Fibroblast of skin of left biceps (primary cell): ENCODE measurements around the gene FCHO2.
A peak's percentile ranks its signal among the peaks of the same experiment; 100 is the strongest.

Experiments
- DNase-seq, 2 experiments: peaks; one replicate each; pipeline ENCODE4 v3.0.0-alpha.2; 2013; ENCODE audit warnings: low read depth in 2 of 2

Gene FCHO2

GRCh38 chr5:73112359-73112758 lies 156.5 kb downstream of the FCHO2 start:
- DNase-seq = no peak

- DNase-seq = no peak
These were observed 158.3 kb downstream of the FCHO2 start for GRCh38 chr5:73114044-73114688.

GRCh38 chr5:73115399-73116051 lies 159.7 kb downstream of the FCHO2 start:
- DNase-seq = peak; percentile 94 to 96

GRCh38 chr5:73116506-73116905 lies 160.7 kb downstream of the FCHO2 start:
- DNase-seq = no peak

- no peak for DNase-seq
These were observed 161.4 kb downstream of the FCHO2 start for GRCh38 chr5:73117088-73117740.

GRCh38 chr5:73118391-73118973 lies 162.6 kb downstream of the FCHO2 start:
- DNase-seq = no peak

GRCh38 chr5:73119451-73120157 lies 163.8 kb downstream of the FCHO2 start:
- no peak for DNase-seq

- DNase-seq = no peak
These were observed 164.6 kb downstream of the FCHO2 start, which contains the start of gene TMEM171 for GRCh38 chr5:73120222-73121118. TSS of gene TMEM171 (plus strand) at chr5:73120575. CDS start at chr5:73123374, 2,799 bp downstream.

GRCh38 chr5:73121119-73121463 lies 165.2 kb downstream of the FCHO2 start:
- DNase-seq = no peak

GRCh38 chr5:73122875-73123810 lies 167.3 kb downstream of the FCHO2 start:
- DNase-seq = peak; percentile 42 to 47

- DNase-seq = no peak
These were observed 169.4 kb downstream of the FCHO2 start for GRCh38 chr5:73125289-73125688.

GRCh38 chr5:73126381-73126780 lies 170.5 kb downstream of the FCHO2 start:
- no peak for DNase-seq

- DNase-seq = no peak
These were observed 171.1 kb downstream of the FCHO2 start for GRCh38 chr5:73126957-73127356.

GRCh38 chr5:73129143-73129542 lies 173.3 kb downstream of the FCHO2 start:
- DNase-seq = no peak

- DNase-seq = no peak
These were observed 175.0 kb downstream of the FCHO2 start for GRCh38 chr5:73130811-73131210.

- DNase-seq = no peak
These were observed 176.0 kb downstream of the FCHO2 start for GRCh38 chr5:73131711-73132425.

- no peak for DNase-seq
These were observed 176.9 kb downstream of the FCHO2 start for GRCh38 chr5:73132759-73133158.

- DNase-seq = no peak
These were observed 179.2 kb downstream of the FCHO2 start for GRCh38 chr5:73135021-73135420.

GRCh38 chr5:73135429-73136054 lies 179.7 kb downstream of the FCHO2 start:
- peak; percentile 25 to 33 for DNase-seq
